ENCODE results near the gene GRHPR.

The GRHPR gene

DNA sequence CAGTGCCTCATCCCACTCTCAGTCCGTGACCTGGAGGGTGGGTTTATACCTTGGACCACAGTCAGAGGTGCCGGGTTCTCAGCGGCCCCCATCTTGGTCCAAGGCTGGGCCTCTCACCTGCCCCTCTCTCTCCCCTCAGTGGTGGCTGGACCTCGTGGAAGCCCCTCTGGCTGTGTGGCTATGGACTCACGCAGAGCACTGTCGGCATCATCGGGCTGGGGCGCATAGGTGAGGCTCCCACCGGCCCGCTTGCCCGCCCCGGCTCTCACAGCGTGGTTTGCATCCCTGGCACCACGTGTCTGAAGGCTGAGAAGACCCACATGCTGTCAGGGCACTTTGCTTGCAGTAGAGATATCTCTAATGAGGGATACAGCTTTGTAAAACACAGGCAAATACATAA, 5.8 kb downstream of the GRHPR start:
- H3K4me3 ChIP-seq (ENCODE audit: low read length), result no peak overlapping the region
- DNase-seq (ENCODE audit: low read depth), result no peak
- no peak for TF ChIP-seq CTCF (IDR thresholded peaks at IDR 0.05; ENCODE audit: insufficient read depth, low read depth, low read length, missing control alignments)

GRCh38 chr9:37429441-37430285, 7.2 kb downstream of the GRHPR start:
- DNase-seq (ENCODE audit: low read depth), result no peak
- no peak overlapping the region for H3K4me3 ChIP-seq (ENCODE audit: low read length)
- TF ChIP-seq CTCF (IDR thresholded peaks at IDR 0.05; ENCODE audit: insufficient read depth, low read depth, low read length, missing control alignments), result no peak

DNA sequence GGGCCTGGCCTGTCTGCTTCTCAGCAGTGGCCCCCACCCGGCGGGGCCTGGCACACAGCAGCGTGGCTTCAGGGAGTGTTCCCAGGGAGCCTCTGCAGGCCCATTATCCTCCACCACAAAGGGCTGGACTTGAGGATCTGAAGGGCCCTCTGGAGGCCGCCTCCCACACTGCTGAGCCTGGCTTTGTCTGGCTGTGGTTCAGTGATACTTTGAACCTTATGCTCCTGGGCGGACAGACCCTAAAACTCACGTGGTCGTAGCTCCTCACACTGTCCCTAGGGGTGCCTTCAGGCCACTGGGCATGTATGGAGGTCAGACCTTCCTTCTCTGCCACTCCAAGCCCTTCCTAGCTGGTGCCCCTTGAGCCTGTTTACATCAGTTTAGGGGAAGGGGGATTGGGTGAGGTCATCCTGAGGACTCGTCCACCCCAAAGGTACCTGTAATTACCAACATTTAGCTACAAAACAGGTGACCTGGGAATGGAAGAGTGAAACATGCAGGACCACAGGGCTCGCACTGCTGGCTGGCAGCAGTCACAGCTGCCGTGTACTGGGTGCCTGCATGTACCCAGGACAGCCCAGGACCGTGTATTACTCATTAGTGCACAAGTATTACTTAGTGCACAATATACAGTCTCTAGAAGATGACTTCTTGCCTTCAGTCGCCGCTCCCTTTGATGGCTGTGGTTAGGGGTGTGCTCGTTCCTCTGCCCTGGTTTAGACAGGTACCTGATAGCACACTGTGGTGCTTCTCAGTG, 8.5 kb downstream of the GRHPR start:
- DNase-seq (ENCODE audit: low read depth), result no peak
- TF ChIP-seq CTCF (IDR thresholded peaks at IDR 0.05; ENCODE audit: insufficient read depth, low read depth, low read length, missing control alignments), result peak; percentile 18

DNA sequence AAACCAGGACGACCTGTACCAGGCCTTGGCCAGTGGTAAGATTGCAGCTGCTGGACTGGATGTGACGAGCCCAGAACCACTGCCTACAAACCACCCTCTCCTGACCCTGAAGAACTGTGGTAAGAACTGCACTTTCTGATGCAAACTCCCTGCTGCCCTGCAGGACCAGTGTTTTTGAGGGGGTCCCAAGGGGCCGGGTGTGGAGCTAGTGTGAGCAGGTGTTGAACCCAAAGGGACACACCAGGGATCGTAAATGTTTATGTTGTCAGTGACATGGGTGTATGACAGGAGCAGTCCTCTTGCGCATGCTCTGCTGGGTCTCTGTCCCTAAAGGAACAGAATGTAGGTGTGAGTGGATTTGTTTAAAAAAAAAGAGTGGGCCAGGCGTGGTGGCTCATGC, 9.5 kb downstream of the GRHPR start:
- TF ChIP-seq CTCF (IDR thresholded peaks at IDR 0.05; ENCODE audit: insufficient read depth, low read depth, low read length, missing control alignments), result no peak
- H3K4me3 ChIP-seq (ENCODE audit: low read length), result no peak overlapping the region
- DNase-seq (ENCODE audit: low read depth), result no peak

More for the DNA sequence above, 8.5 kb downstream of the GRHPR start:
- no peak overlapping the region for H3K4me3 ChIP-seq (ENCODE audit: low read length)

DNA sequence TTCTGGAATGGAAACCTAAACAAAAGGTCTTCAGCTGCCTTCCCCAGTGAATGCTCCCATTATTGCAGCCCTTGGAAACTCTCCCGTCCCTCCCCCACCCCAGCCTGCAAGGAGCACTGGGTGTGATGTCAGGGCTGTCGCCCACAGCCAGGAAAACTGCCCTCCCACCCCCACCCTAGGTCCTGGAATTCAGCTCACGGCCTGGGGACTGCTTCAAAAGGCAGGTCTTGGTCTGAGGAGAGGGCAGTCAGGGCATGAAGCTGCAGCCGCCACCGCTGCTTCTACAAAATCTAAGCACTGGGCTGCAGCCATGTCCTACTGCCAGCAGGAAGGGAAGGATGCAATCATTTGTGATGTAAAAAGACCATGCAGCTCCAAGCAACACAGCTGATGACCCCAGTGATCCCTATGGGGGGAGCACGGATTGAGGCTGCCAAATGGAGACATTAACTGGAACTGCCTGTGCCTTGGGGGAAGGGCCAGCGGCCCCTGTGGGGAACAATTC, 11.4 kb downstream of the GRHPR start:
- DNase-seq (ENCODE audit: low read depth), result no peak
- TF ChIP-seq CTCF (IDR thresholded peaks at IDR 0.05; ENCODE audit: insufficient read depth, low read depth, low read length, missing control alignments), result no peak
- no peak overlapping the region for H3K4me3 ChIP-seq (ENCODE audit: low read length)

DNA sequence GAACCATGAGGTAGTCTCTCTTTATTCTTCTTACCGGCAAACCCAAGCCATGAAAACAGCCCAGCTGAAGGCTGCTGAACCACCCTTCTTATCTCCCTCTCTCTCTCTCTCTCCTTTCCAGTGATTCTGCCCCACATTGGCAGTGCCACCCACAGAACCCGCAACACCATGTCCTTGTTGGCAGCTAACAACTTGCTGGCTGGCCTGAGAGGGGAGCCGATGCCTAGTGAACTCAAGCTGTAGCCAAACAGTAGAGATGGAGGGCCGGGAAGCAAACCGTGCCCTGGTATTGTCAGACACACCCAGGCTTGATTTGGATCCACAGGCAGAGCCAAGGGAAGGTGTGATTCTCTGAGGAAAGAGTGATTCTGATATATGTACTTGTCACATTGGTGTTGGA, 14.0 kb downstream of the GRHPR start:
- TF ChIP-seq CTCF (IDR thresholded peaks at IDR 0.05; ENCODE audit: insufficient read depth, low read depth, low read length, missing control alignments), result no peak
- no peak for DNase-seq (ENCODE audit: low read depth)
- no peak overlapping the region for H3K4me3 ChIP-seq (ENCODE audit: low read length)

All from epithelial cell of esophagus (primary cell).